ENCODE results near the gene RNF7. TPM values are rescaled to one million over a fixed set of nuclear protein-coding genes. Genes with fewer than 3 reads are reported as not detected.

Gene RNF7
- total and polyA plus RNA-seq, 2 of the 4 experiments (the other 2 are of a cell fraction), result 98.7 to 149 TPM

DNA sequence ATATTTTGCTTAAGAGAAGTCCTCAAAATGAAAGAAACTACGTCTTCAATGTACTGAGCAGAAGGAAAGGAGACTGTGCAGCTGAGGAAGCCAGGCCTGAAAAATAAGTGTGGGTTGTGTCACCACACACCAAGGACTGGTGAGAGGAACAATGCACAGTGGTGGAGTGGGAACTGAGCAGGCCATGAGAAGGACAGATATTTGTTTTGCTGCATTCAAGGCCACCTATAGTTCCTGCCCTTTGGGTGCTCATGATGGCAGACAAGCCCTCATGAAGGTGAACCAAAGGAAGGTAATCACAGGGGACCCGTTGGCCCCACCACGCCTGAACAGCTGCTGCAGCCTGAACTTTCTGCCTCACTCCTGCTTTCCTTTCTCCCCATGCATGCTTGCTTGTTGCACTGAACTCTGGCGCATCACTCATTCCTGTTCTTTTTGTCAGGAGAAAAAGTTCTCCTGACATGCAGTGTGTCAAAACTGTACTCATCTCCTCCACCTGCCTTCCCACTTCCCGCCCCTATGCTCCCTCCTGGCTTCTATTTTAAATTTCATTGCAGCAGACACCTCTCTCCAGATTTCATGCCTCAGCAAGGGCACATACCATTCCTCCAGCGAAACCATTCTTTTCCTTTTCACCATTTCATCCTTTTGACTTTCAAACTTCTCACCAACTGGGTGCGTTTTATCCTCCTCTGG is 2.2 kb upstream of the RNF7 start:
- Histone ChIP-seq H3K4ac (ENCODE audit: low read depth, low read length) (no peak overlapping the region), H3K14ac (replicated peaks; ENCODE audit: low read depth, low read length) (no peak overlapping the region), H2AK9ac (replicated peaks; ENCODE audit: low read depth, low read length, poor library complexity) (no peak overlapping the region), H3K23ac (ENCODE audit: low read depth, low read length) (no peak overlapping the region), H3K27me3 (ENCODE audit: control insufficient read depth, insufficient read depth, low read length) (no peaks in the 10 kb centered on the region), H3K36me3 (ENCODE audit: control insufficient read depth, insufficient read depth, low read length) (no peaks in the 10 kb centered on the region), H4K8ac (ENCODE audit: low read depth in 2 of 2, low read length in 2 of 2) (0 out of 4 replicates have a peak overlapping the region, but pooled peaks of 1 of the 2 experiments have one; percentile 16), H2BK20ac (ENCODE audit: low read depth, low read length) (no peak overlapping the region), H3K27ac (ENCODE audit: insufficient read depth, low read length) (no peak overlapping the region), H3K4me2 (ENCODE audit: low read depth, low read length) (no peak overlapping the region), H2BK120ac (ENCODE audit: low read depth, low read length) (no peak overlapping the region), H2AK5ac (ENCODE audit: low read depth, low read length) (no peak overlapping the region), H4K5ac (ENCODE audit: low read depth, low read length) (no peak overlapping the region), H2BK5ac (ENCODE audit: low read depth, low read length, poor library complexity, severe bottlenecking) (no peak overlapping the region), H4K91ac (ENCODE audit: insufficient read depth, low read depth, low read length) (no peak overlapping the region), H2AFZ (replicated peaks; ENCODE audit: low read length, poor library complexity) (peak overlapping the region; percentile 47), H4K20me1 (ENCODE audit: insufficient read depth, low read length) (peaks cover 7% of the 10 kb centered on the region), H3K18ac (ENCODE audit: low read depth, low read length) (no peak overlapping the region), H3K9me3 (ENCODE audit: control insufficient read depth, insufficient read depth, low read length) (no peaks in the 10 kb centered on the region), H2BK15ac (ENCODE audit: low read depth, low read length) (no peak overlapping the region), H3K9me1 (ENCODE audit: insufficient read depth, low read length) (peaks cover 4% of the 10 kb centered on the region; the same call in 1 of the 2 replicates), H3K79me1 (ENCODE audit: low read depth in 1 of 2, low read length in 2 of 2) (peaks cover 0 to 10% of the 10 kb centered on the region in 2 experiments; a peak in 3 of 4 replicates), H3K4me3 (ENCODE audit: insufficient read depth, low read depth, low read length) (no peak overlapping the region), H3K56ac (ENCODE audit: extremely low read depth, insufficient read depth, low read length) (no peak overlapping the region), H3K4me1 (ENCODE audit: control insufficient read depth, insufficient read depth, low read length) (peaks cover 5% of the 10 kb centered on the region), H3K9ac (ENCODE audit: low read depth, low read length) (no peak overlapping the region)
- dilution Hi-C loops (cut with HindIII; ENCODE audit: low sequenced_read_pairs, unreplicated experiment), result no loop called here
- ChIA-PET CTCF (interaction anchor here (0.6 to 1.0 kb wide), 2 partner anchors 142 to 270 kb away, joined by 3 read pairs; no protein-coding TSS in a partner anchor), POLR2A (ENCODE audit: unreplicated experiment) (no interaction called here)
- TF ChIP-seq RAD21 (IDR thresholded peaks at IDR 0.05; ENCODE audit: low read length), result no peak
- no peak for ATAC-seq (ENCODE audit: low read depth)
- WGBS, 2 experiments (ENCODE audit: extremely low coverage in 2 of 2, insufficient read length in 1 of 2), result 100% methylated on average over 2 of the region's 7 CpGs; no CpG with 5 or more reads in 1 of the 2 experiments
- DNase-seq, result no peak
- in situ Hi-C loops (cut with MboI; ENCODE audit: low sequenced_read_pairs), result no loop called here
- intact Hi-C loops (cut with micrococcal nuclease), result loop anchor here (5.0 to 10.0 kb wide), 3 partner anchors 89 to 271 kb away; no protein-coding TSS in a partner anchor
- no TSS peak for BruUV-seq (replicated peaks)

All from IMR-90 (cell line).